ENCODE measurements around the gene RNASE13. TPM values are rescaled to one million over a fixed set of nuclear protein-coding genes. Genes with fewer than 3 reads are reported as not detected.

RNASE13 gene
- total RNA-seq, 1 experiment from 2014 or later, result not detected

DNA sequence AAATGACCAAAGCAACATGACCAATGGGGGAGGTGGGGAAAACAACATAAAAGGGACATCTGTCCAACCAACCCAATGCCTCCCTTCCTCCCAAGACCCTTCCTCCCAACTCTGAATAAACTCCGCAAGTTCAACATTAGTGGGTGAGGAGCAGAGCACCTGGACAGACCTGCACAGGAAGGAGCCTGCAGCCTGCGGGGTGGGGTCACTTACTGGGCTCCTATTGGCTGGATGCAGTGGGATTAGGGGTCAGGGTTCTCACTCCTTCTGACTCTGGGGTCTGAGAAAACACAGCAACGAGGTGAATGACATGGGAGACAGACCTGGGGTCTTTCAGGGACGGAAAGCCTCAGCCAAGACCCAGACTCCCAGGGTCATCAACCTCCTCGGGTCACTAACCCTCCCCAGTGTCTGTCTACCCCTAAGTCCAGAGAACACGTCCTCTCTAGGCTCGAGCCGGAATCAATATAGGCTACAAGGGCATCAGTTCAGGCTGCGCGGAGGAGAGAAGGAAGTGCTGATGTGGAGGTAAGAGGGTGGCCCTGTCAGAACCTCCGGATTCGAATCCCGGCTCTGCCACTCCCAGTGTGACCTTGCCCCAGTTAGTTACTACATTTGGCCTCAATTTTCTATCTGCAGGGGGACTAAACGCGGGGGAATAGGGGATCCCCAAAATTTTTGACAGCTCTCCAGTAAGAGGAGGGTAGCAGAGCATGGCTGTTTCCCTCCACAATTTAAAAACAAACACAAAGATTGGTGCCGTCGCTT is 10.6 kb downstream of the RNASE13 start:
- CTCF ChIA-PET, result interaction anchor here (0.6 to 1.3 kb wide), 5 partner anchors 9 to 340 kb away, joined by 3 to 6 read pairs (median 4); no protein-coding TSS in a partner anchor
- Mint-ChIP-seq H3K9me3 (ENCODE audit: low read depth, unreplicated experiment) (no peaks in the 10 kb centered on the region), H3K4me1 (ENCODE audit: low read depth, unreplicated experiment) (peaks cover 8% of the 10 kb centered on the region), H3K27ac (ENCODE audit: unreplicated experiment) (no peak overlapping the region), H3K4me3 (ENCODE audit: low read depth, unreplicated experiment) (peak overlapping the region; percentile 63), H3K36me3 (ENCODE audit: insufficient read depth, unreplicated experiment) (peaks cover 8% of the 10 kb centered on the region), H3K27me3 (ENCODE audit: unreplicated experiment) (peaks cover 28% of the 10 kb centered on the region)
- intact Hi-C loops (cut with micrococcal nuclease; ENCODE audit: unreplicated experiment), result no loop called here
- no TSS peak for BruUV-seq (replicated peaks)
- TF ChIP-seq, protein P1, sequence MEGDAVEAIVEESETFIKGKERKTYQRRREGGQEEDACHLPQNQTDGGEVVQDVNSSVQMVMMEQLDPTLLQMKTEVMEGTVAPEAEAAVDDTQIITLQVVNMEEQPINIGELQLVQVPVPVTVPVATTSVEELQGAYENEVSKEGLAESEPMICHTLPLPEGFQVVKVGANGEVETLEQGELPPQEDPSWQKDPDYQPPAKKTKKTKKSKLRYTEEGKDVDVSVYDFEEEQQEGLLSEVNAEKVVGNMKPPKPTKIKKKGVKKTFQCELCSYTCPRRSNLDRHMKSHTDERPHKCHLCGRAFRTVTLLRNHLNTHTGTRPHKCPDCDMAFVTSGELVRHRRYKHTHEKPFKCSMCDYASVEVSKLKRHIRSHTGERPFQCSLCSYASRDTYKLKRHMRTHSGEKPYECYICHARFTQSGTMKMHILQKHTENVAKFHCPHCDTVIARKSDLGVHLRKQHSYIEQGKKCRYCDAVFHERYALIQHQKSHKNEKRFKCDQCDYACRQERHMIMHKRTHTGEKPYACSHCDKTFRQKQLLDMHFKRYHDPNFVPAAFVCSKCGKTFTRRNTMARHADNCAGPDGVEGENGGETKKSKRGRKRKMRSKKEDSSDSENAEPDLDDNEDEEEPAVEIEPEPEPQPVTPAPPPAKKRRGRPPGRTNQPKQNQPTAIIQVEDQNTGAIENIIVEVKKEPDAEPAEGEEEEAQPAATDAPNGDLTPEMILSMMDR (IDR thresholded peaks at IDR 0.05; ENCODE audit: unreplicated experiment), result no peak
- no peak for DNase-seq

DNA sequence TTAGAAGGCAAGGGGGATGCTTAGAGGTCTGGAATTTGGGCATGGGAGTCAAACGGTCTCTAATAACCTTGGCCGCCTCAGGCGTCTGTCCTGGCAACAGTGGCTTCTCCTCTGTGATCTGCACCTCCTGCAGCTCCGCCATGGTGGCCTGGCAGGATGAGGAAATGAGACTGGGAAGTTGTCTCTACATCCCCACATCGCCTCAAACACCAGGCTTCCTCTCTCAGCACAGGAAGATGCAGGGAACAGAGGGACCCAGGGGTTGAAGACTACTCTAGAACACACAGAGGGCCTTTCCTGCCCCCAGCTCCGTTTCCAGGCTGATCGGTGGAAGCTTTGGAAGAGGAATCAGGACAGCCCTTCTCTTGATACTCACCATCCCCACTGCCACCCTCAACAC is 11.4 kb downstream of the RNASE13 start:
- Mint-ChIP-seq H3K36me3 (ENCODE audit: insufficient read depth, unreplicated experiment) (peaks cover 8% of the 10 kb centered on the region), H3K27me3 (ENCODE audit: unreplicated experiment) (peaks cover 28% of the 10 kb centered on the region), H3K4me1 (ENCODE audit: low read depth, unreplicated experiment) (peaks cover 8% of the 10 kb centered on the region), H3K9me3 (ENCODE audit: low read depth, unreplicated experiment) (no peaks in the 10 kb centered on the region), H3K27ac (ENCODE audit: unreplicated experiment) (no peak overlapping the region), H3K4me3 (ENCODE audit: low read depth, unreplicated experiment) (no peak overlapping the region)
- TF ChIP-seq, protein P1 (IDR thresholded peaks at IDR 0.05; ENCODE audit: unreplicated experiment), result no peak
- DNase-seq, result no peak
- CTCF ChIA-PET, result interaction anchor here (0.5 to 1.2 kb wide), 3 partner anchors 17 to 341 kb away, joined by 3 to 5 read pairs (median 4); no protein-coding TSS in a partner anchor
- no TSS peak for BruUV-seq (replicated peaks)
- intact Hi-C loops (cut with micrococcal nuclease; ENCODE audit: unreplicated experiment), result no loop called here

DNA sequence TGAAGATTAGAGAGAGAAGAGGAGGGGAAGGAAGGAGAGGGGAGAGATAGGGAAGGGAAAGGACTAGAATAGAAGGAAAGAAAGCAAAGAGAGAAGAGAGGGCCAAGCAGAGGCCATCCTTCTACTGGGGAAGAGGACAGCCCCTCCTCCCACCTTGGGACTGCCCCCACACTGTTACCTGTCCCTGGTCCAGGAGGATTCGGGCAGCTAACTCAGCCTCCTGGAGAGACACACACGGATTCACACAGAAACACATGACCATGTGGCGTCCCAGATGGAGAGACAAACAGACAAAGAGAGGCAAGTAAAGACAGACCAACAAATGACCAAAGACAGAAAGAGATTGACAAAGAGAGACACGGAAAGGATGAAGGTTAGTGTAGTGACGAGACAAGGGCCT is 11.9 kb downstream of the RNASE13 start:
- DNase-seq, result no peak
- TF ChIP-seq, protein P1 (IDR thresholded peaks at IDR 0.05; ENCODE audit: unreplicated experiment), result no peak
- no TSS peak for BruUV-seq (replicated peaks)
- no peaks in the 10 kb centered on the region for H3K9me3 Mint-ChIP-seq (ENCODE audit: low read depth, unreplicated experiment)
- peaks cover 8% of the 10 kb centered on the region for H3K36me3 Mint-ChIP-seq (ENCODE audit: insufficient read depth, unreplicated experiment)
- peaks cover 28% of the 10 kb centered on the region for H3K27me3 Mint-ChIP-seq (ENCODE audit: unreplicated experiment)
- CTCF ChIA-PET, result no interaction called here
- H3K4me1 Mint-ChIP-seq (ENCODE audit: low read depth, unreplicated experiment), result peaks cover 8% of the 10 kb centered on the region
- H3K27ac Mint-ChIP-seq (ENCODE audit: unreplicated experiment), result no peak overlapping the region
- no peak overlapping the region for H3K4me3 Mint-ChIP-seq (ENCODE audit: low read depth, unreplicated experiment)
- intact Hi-C loops (cut with micrococcal nuclease; ENCODE audit: unreplicated experiment), result no loop called here

DNA sequence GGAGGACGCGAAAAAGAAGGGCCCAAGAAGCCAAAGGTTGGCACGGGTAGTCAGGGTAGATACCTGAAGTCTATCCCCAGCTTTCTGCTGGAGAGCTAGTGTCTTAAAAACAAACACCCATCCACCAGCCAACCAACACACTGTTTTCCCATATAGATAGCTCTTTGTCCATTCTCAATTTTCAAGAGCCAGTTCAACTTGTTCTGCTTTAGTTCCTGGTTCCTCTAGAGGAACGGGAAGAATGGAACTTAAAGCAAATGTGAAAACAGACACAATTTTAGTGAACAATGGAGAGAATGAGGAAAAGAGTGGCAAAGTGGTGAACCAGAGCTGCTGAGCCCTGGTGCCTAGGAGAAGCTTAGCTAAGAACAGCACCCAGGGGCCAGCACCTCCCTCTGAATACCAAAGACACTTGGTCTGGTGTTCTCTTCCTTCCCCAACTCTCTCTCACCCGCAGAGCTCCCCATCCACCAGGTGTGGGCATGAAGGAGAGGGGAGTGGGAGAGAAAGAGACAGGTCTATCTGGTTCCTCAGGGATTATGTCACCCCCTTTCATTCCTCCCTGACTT is 13.5 kb downstream of the RNASE13 start:
- intact Hi-C loops (cut with micrococcal nuclease; ENCODE audit: unreplicated experiment), result no loop called here
- H3K4me3 Mint-ChIP-seq (ENCODE audit: low read depth, unreplicated experiment), result no peak overlapping the region
- no peaks in the 10 kb centered on the region for H3K9me3 Mint-ChIP-seq (ENCODE audit: low read depth, unreplicated experiment)
- peaks cover 8% of the 10 kb centered on the region for H3K4me1 Mint-ChIP-seq (ENCODE audit: low read depth, unreplicated experiment)
- DNase-seq, result no peak
- H3K27me3 Mint-ChIP-seq (ENCODE audit: unreplicated experiment), result peaks cover 28% of the 10 kb centered on the region
- CTCF ChIA-PET, result interaction anchor here (0.7 to 0.8 kb wide), 3 partner anchors 19 to 84 kb away, joined by 3 to 4 read pairs (median 3); no protein-coding TSS in a partner anchor
- H3K27ac Mint-ChIP-seq (ENCODE audit: unreplicated experiment), result no peak overlapping the region
- peaks cover 8% of the 10 kb centered on the region for H3K36me3 Mint-ChIP-seq (ENCODE audit: insufficient read depth, unreplicated experiment)
- BruUV-seq (replicated peaks), result no TSS peak
- TF ChIP-seq, protein P1 (IDR thresholded peaks at IDR 0.05; ENCODE audit: unreplicated experiment), result no peak
